ENCODE measurements around the gene AP3D1.
A peak's percentile ranks its signal among the peaks of the same experiment; 100 is the strongest.

GRCh38 chr19:2167896-2168618, 16.7 kb upstream of the AP3D1 start:
- no peak for TF ChIP-seq MAX (IDR thresholded peaks at IDR 0.05)
- no peak for TF ChIP-seq GABPA (IDR thresholded peaks at IDR 0.05 in 1 of 2, conservative IDR thresholded peaks at IDR 0.05 in 1 of 2)
- no peak for TF ChIP-seq CTCF (IDR thresholded peaks at IDR 0.05; ENCODE audit: low read depth, low read length, missing input control)
- TF ChIP-seq TAF1 (conservative IDR thresholded peaks at IDR 0.05), result no peak
- no peak for TF ChIP-seq RAD21 (IDR thresholded peaks at IDR 0.05)
- TF ChIP-seq SP1 (IDR thresholded peaks at IDR 0.05), result no peak
- TF ChIP-seq REST (IDR thresholded peaks at IDR 0.05), result no peak
- no peak for TF ChIP-seq EGR1 (IDR thresholded peaks at IDR 0.05; ENCODE audit: low read depth in 2 of 2)
- TF ChIP-seq ZBTB33 (IDR thresholded peaks at IDR 0.05), result no peak
- TF ChIP-seq HNF4A (conservative IDR thresholded peaks at IDR 0.05), result no peak
- peak; percentile 70 for TF ChIP-seq NR2F2 (IDR thresholded peaks at IDR 0.05)
